Pancreas (tissue), 10 donors: Measurements from ENCODE around the gene CHST13. TPM values are rescaled to one million over a fixed set of nuclear protein-coding genes. Genes with fewer than 3 reads are reported as not detected.

ENCODE experiments used
- ATAC-seq, 4 donors: fragments of 200-7000 bp; cut with Tn5 transposase; one replicate each; pipeline versions ENCODE4 v1.8.0 to v1.9.1; 2020; ENCODE audit warnings: mild to moderate bottlenecking in 4 of 4, moderate library complexity in 4 of 4
- DNase-seq, 6 donors: peaks; one replicate each; pipeline ENCODE4 v3.0.0-alpha.2; 2020
- FAIRE-seq: peaks from 2 replicates; lab custom pipeline; 2012; peaks lifted over from hg19 to GRCh38; lab: Jason Lieb, UNC
- H3K27ac ChIP-seq, 4 donors: fragments of 200-600 bp; sonication (generic); 1 replicate in 3 of 4; 2 replicates in 1 of 4; pipeline versions ENCODE4 v1.5.0 to v1.8.0; 2020
- H3K27me3 ChIP-seq, 4 donors: fragments of 200-600 bp; one replicate each; pipeline ENCODE4 v1.8.0; 2021
- H3K36me3 ChIP-seq, 3 donors: fragments of 200-600 bp; sonication (generic) in 1 of 3; one replicate each; pipeline versions ENCODE4 v1.5.0 to v1.8.0; 2020 to 2021
- H3K4me1 ChIP-seq, 3 donors: fragments of 200-600 bp; one replicate each; pipeline ENCODE4 v1.8.0; 2021
- H3K4me3 ChIP-seq, 4 donors: fragments of 200-600 bp; sonication (generic) in 2 of 4; one replicate each; pipeline versions ENCODE4 v1.5.0 to v1.8.0; 2020 to 2021
- H3K9me3 ChIP-seq, 4 donors: fragments of 200-600 bp; one replicate each; pipeline ENCODE4 v1.8.0; 2021
- WGBS, 2 donors: extraction: QIAGEN DNeasy Blood & Tissue Kit; methylation state at CpG; one replicate each; pipeline ENCODE4 v1.1.7; 2013; 5-methylcytosine and 5-hydroxymethylcytosine counted together
- intact Hi-C, 3 donors: fragments of 100-400 bp; cut with DNase I; formaldehyde crosslinking; loops; one replicate each; pipeline versions ENCODE4 v1.11.1 to v1.14.2; 2022
- polyA plus RNA-seq, 2 donors: library from polyadenylated mRNA; stranded (reverse); fragments of 200-250 nt; gene quantifications; one replicate each; pipeline ENCODE4 v1.2.3, GENCODE V29; 2013
- total RNA-seq, 6 donors: library from RNA; stranded (reverse); fragmentation: NEBNext Ultra II Directional in 4 of 6; extraction: Animal tissue kit (Norgen Biotek cat#: 25700) in 4 of 6; gene quantifications; one replicate each; pipeline versions ENCODE4 v1.2.1 to v1.2.4, GENCODE V29; 2021 to 2023
- TF ChIP-seq, protein P1 (sequence below), 4 donors: fragments of 200-600 bp; sonication (generic) in 3 of 4; IDR thresholded peaks; one replicate each; pipeline versions ENCODE4 v1.5.0 to v1.8.0; 2021; ENCODE audit warnings: antibody characterized with exemption in 4 of 4
- donor health status: healthy with polysubstance abuse.
- donor health status: DM: no; HTN: no; CAD: no; lungs with moderate emphysema.
- donor health status: DM: no; HTN: no; CAD: no.
- donor health status: control.
- donor health status: control.
- donor health status: Bipolar disorder and iron deficiency.
- donor health status: DM: yes; HTN: yes; CAD: no.
- donor health status: DM: no; HTN: no; CAD: no.
- donor health status: DM: no; HTN: no; CAD: no.
- donor health status: DM: yes; HTN: yes; CAD: no.

CHST13 gene
- total and polyA plus RNA-seq, 8 donors: 0.08 to 0.28 (median 0.19) TPM; not detected in 2

DNA sequence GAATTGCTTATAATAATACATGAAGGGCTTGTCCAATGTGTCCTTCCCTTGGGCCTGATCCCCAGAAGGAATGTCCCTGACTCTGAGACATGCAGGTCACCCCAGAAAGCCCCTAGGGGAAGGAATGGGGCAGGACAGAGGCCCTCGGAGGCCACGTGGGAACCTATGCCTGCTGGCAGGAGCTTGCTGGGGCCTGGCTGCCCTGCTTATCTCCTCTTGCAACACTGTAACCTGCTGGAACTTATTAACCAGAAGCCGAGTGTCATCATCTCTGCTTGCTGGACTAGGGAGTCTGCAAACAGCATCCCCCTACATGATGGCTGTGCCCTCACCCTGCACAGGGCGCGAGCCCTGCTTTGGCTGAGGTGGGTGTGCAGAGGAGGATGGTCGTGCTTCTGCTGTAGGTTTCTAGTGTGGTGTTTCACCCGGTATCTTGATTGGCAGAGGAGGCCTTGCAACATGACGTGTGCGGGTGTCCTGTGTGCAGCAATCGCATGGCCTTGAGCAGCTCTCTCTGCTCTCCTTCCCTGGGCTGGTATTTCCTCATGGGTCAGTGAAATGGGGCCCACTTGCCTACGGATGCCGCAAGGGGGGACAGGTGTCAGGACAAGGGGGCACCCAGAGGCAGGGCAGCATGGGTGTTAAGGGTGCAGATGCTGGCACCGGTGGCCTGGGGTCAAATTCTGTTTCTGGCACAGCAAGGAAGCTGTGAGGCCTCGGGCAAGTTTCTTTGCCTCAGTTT lies 5.0 kb downstream of the CHST13 start:
- ATAC-seq (peak; percentile 70 to 91 (median 84)), FAIRE-seq (no peak), DNase-seq (peak in 5 of 6 donors; percentile 21 to 84 (median 60))
- no peaks in the 10 kb centered on the region for H3K9me3 ChIP-seq
- H3K4me3 ChIP-seq: no peak overlapping the region
- no peaks in the 10 kb centered on the region for H3K27me3 ChIP-seq
- H3K36me3 ChIP-seq: no peaks in the 10 kb centered on the region
- H3K27ac ChIP-seq: peak overlapping the region in 1 of 4 donors; percentile 46
- peaks cover 0 to 11% (median under 1%) of the 10 kb centered on the region in 3 donors for H3K4me1 ChIP-seq
- TF ChIP-seq, protein P1, sequence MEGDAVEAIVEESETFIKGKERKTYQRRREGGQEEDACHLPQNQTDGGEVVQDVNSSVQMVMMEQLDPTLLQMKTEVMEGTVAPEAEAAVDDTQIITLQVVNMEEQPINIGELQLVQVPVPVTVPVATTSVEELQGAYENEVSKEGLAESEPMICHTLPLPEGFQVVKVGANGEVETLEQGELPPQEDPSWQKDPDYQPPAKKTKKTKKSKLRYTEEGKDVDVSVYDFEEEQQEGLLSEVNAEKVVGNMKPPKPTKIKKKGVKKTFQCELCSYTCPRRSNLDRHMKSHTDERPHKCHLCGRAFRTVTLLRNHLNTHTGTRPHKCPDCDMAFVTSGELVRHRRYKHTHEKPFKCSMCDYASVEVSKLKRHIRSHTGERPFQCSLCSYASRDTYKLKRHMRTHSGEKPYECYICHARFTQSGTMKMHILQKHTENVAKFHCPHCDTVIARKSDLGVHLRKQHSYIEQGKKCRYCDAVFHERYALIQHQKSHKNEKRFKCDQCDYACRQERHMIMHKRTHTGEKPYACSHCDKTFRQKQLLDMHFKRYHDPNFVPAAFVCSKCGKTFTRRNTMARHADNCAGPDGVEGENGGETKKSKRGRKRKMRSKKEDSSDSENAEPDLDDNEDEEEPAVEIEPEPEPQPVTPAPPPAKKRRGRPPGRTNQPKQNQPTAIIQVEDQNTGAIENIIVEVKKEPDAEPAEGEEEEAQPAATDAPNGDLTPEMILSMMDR (IDR thresholded peaks at IDR 0.05): peak in 2 of 4 donors; percentile 19 to 34
- WGBS, 2 donors: 34% methylated on average over 14 of the region's 14 CpGs
- intact Hi-C loops: loop anchor here in 1 of 3 donors (10.0 kb wide), 1 partner anchor 926 kb away; no protein-coding TSS in a partner anchor

DNA sequence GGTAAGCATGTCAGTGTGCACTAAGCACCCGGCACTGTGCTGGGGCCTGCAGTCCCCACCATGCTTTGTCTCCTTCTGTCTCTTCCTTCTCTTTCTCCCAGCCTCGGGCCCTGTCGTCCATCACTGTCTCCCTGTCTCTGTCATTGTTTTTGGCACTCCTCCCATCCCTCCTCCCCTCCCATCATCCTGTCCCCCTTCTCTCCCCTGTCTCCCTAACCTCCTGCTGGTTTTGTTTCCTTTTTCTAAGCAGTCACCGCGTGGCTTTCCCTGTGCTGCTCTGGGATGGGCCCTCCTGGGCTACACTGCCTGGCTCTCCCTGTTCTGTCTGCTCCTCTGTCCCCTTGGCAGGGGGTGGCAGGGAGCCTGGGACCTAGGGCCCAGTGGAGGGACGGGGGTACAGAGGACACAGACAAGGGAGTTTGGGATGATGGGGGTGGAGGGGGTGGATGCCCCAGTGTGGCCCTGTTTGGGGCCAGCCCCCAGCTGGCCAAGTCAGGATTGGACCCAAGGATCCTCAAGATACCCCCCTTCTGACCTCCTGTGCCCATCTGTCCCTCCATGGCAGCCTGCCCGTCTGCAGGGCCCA lies 5.7 kb downstream of the CHST13 start:
- FAIRE-seq (no peak), ATAC-seq (no peak), DNase-seq (peak in 2 of 6 donors; percentile 35 to 48)
- intact Hi-C loops: loop anchor here in 1 of 3 donors (10.0 kb wide), 1 partner anchor 925 kb away; no protein-coding TSS in a partner anchor
- 82 to 90% methylated on average over 6 to 7 of the region's 7 CpGs for WGBS, 2 donors
- no peaks in the 10 kb centered on the region for H3K9me3 ChIP-seq
- H3K36me3 ChIP-seq: no peaks in the 10 kb centered on the region
- H3K27me3 ChIP-seq: no peaks in the 10 kb centered on the region
- peak overlapping the region in 1 of 4 donors; percentile 46 for H3K27ac ChIP-seq
- TF ChIP-seq, protein P1 (IDR thresholded peaks at IDR 0.05): no peak
- no peak overlapping the region for H3K4me3 ChIP-seq
- H3K4me1 ChIP-seq: peaks cover 0 to 11% (median 0%) of the 10 kb centered on the region in 3 donors

GRCh38 chr3:126530171-126531050 lies 6.5 kb downstream of the CHST13 start:
- DNase-seq (peak in 4 of 6 donors; percentile 10 to 66 (median 46)), ATAC-seq (peak in 2 of 4 donors; percentile 36 to 42), FAIRE-seq (no peak)
- TF ChIP-seq, protein P1 (IDR thresholded peaks at IDR 0.05): no peak
- intact Hi-C loops: no loop called here
- no peaks in the 10 kb centered on the region for H3K36me3 ChIP-seq
- peaks cover 0 to 11% (median 0%) of the 10 kb centered on the region in 3 donors for H3K4me1 ChIP-seq
- H3K27me3 ChIP-seq: no peaks in the 10 kb centered on the region
- no peaks in the 10 kb centered on the region for H3K9me3 ChIP-seq
- WGBS, 2 donors: 89 to 92% methylated on average over 17 to 18 of the region's 18 CpGs
- H3K4me3 ChIP-seq: no peak overlapping the region
- H3K27ac ChIP-seq: peak overlapping the region in 1 of 4 donors; percentile 23

GRCh38 chr3:126531051-126531330 lies 7.0 kb downstream of the CHST13 start:
- H3K9me3 ChIP-seq: no peaks in the 10 kb centered on the region
- no peaks in the 10 kb centered on the region for H3K36me3 ChIP-seq
- no peak overlapping the region for H3K27ac ChIP-seq
- 86 to 92% methylated on average over 6 of the region's 6 CpGs for WGBS, 2 donors
- ATAC-seq (no peak), DNase-seq (peak in 1 of 6 donors; percentile 25), FAIRE-seq (no peak)
- H3K4me1 ChIP-seq: peaks cover 0 to 11% (median 0%) of the 10 kb centered on the region in 3 donors
- no peaks in the 10 kb centered on the region for H3K27me3 ChIP-seq
- intact Hi-C loops: no loop called here
- TF ChIP-seq, protein P1 (IDR thresholded peaks at IDR 0.05): no peak
- H3K4me3 ChIP-seq: no peak overlapping the region
